Measurements from ENCODE around the gene MRAP.

Gene MRAP

GRCh38 chr21:32340863-32341848 is 42.5 kb downstream of the MRAP start:
- no peak for DNase-seq (ENCODE audit: low read depth, low spot score)
- peak overlapping the region; percentile 61 for H3K27ac ChIP-seq

- no peak for DNase-seq (ENCODE audit: low read depth, low spot score)
- no peak overlapping the region for H3K27ac ChIP-seq
Measured at GRCh38 chr21:32346951-32347350, 48.3 kb downstream of the MRAP start.

GRCh38 chr21:32347351-32347750 is 48.7 kb downstream of the MRAP start:
- DNase-seq (ENCODE audit: low read depth, low spot score) = no peak
- H3K27ac ChIP-seq = no peak overlapping the region

GRCh38 chr21:32347977-32348376 is 49.3 kb downstream of the MRAP start:
- no peak for DNase-seq (ENCODE audit: low read depth, low spot score)
- peak overlapping the region; percentile 68 for H3K27ac ChIP-seq

- peak overlapping the region; percentile 68 for H3K27ac ChIP-seq
Measured at GRCh38 chr21:32348604-32349332, 50.1 kb downstream of the MRAP start.

GRCh38 chr21:32349333-32349944 is 50.8 kb downstream of the MRAP start:
- DNase-seq (ENCODE audit: low read depth, low spot score) = no peak
- peak overlapping the region; percentile 68 for H3K27ac ChIP-seq

More at GRCh38 chr21:32348604-32349332, 50.1 kb downstream of the MRAP start:
- DNase-seq (ENCODE audit: low read depth, low spot score) = peak; percentile 69

- DNase-seq (ENCODE audit: low read depth, low spot score) = no peak
- peak overlapping the region; percentile 68 for H3K27ac ChIP-seq
Measured at GRCh38 chr21:32350211-32350980, 51.7 kb downstream of the MRAP start.

- DNase-seq (ENCODE audit: low read depth, low spot score) = no peak
- H3K27ac ChIP-seq = peak overlapping the region; percentile 68
Measured at GRCh38 chr21:32350981-32351380, 52.3 kb downstream of the MRAP start.

- peak overlapping the region; percentile 68 for H3K27ac ChIP-seq
- DNase-seq (ENCODE audit: low read depth, low spot score) = peak; percentile 93
Measured at GRCh38 chr21:32351428-32351827, 52.8 kb downstream of the MRAP start.

- no peak for DNase-seq (ENCODE audit: low read depth, low spot score)
Measured at GRCh38 chr21:32352526-32352925, 53.9 kb downstream of the MRAP start.

GRCh38 chr21:32353002-32353711 is 54.5 kb downstream of the MRAP start:
- no peak for DNase-seq (ENCODE audit: low read depth, low spot score)
- peak overlapping the region; percentile 68 for H3K27ac ChIP-seq

More at GRCh38 chr21:32352526-32352925, 53.9 kb downstream of the MRAP start:
- H3K27ac ChIP-seq = peak overlapping the region; percentile 68

GRCh38 chr21:32356874-32357395 is 58.3 kb downstream of the MRAP start:
- H3K27ac ChIP-seq = no peak overlapping the region

GRCh38 chr21:32359719-32360260 is 61.1 kb downstream of the MRAP start:
- peak overlapping the region; percentile 66 for H3K27ac ChIP-seq
- DNase-seq (ENCODE audit: low read depth, low spot score) = no peak

More at GRCh38 chr21:32356874-32357395, 58.3 kb downstream of the MRAP start:
- no peak for DNase-seq (ENCODE audit: low read depth, low spot score)

- no peak for DNase-seq (ENCODE audit: low read depth, low spot score)
- H3K27ac ChIP-seq = peak overlapping the region; percentile 66
Measured at GRCh38 chr21:32360401-32360975, 61.8 kb downstream of the MRAP start.
